Liver (tissue), 9 donors: ENCODE results near the gene SMCO1. TPM values are rescaled to one million over a fixed set of nuclear protein-coding genes. Genes with fewer than 3 reads are reported as not detected.

Experiments
- DNase-seq: peaks from one replicate; pipeline ENCODE4 v3.0.0-alpha.2; 2017; ENCODE audit warnings: low spot score
- H3K27ac ChIP-seq, 2 donors: one replicate each; pipeline ENCODE4 v1.7.0; 2013; ENCODE audit warnings: inconsistent platforms in 2 of 2, low read length in 2 of 2, control low read depth in 1 of 2, low read depth in 1 of 2, mild to moderate bottlenecking in 1 of 2
- H3K27me3 ChIP-seq, 4 donors: one replicate each; pipeline versions ENCODE4 v1.6.1 to v1.7.0; 2013; ENCODE audit warnings: low read length in 3 of 4, inconsistent platforms in 1 of 4, mild to moderate bottlenecking in 1 of 4, moderate library complexity in 1 of 4; ENCODE audit not compliant: control insufficient read depth in 4 of 4, insufficient read depth in 4 of 4
- H3K36me3 ChIP-seq, 4 donors: one replicate each; pipeline versions ENCODE4 v1.6.1 to v1.7.0; 2013; ENCODE audit warnings: low read length in 3 of 4, mild to moderate bottlenecking in 3 of 4, low read depth in 1 of 4, moderate library complexity in 1 of 4; ENCODE audit not compliant: control insufficient read depth in 4 of 4, insufficient read depth in 3 of 4
- H3K4me1 ChIP-seq, 4 donors: one replicate each; pipeline versions ENCODE4 v1.6.1 to v1.7.0; 2013; ENCODE audit warnings: low read length in 3 of 4, mild to moderate bottlenecking in 3 of 4, moderate library complexity in 1 of 4; ENCODE audit not compliant: control insufficient read depth in 4 of 4, insufficient read depth in 4 of 4
- H3K4me3 ChIP-seq, 3 donors: one replicate each; pipeline versions ENCODE4 v1.6.1 to v1.7.0; 2013; ENCODE audit warnings: low read length in 3 of 3, control low read depth in 1 of 3, low read depth in 1 of 3, mild to moderate bottlenecking in 1 of 3
- H3K9ac ChIP-seq, 2 donors: one replicate each; pipeline ENCODE4 v1.7.0; 2013; ENCODE audit warnings: low read length in 2 of 2, mild to moderate bottlenecking in 2 of 2, moderate library complexity in 2 of 2, control low read depth in 1 of 2, low read depth in 1 of 2
- H3K9me3 ChIP-seq, 4 donors: one replicate each; pipeline versions ENCODE4 v1.6.1 to v1.7.0; 2013; ENCODE audit warnings: low read length in 3 of 4; ENCODE audit not compliant: control insufficient read depth in 4 of 4
- EGR1 ChIP-seq, 2 donors: IDR thresholded peaks; 2 replicates each; pipeline ENCODE4 v1.6.1; 2016 to 2018; ENCODE audit warnings: antibody characterized with exemption in 2 of 2, low read depth in 2 of 2
- FOXA1 ChIP-seq: IDR thresholded peaks from 2 replicates; pipeline ENCODE4 v1.6.1; 2016; ENCODE audit warnings: antibody characterized with exemption
- FOXA2 ChIP-seq: IDR thresholded peaks from 2 replicates; pipeline ENCODE4 v1.6.1; 2016; ENCODE audit warnings: antibody characterized with exemption
- GABPA ChIP-seq, 2 donors: IDR thresholded peaks in 1 of 2; conservative IDR thresholded peaks in 1 of 2; 2 replicates each; pipeline ENCODE4 v1.6.1; 2016; ENCODE audit warnings: antibody characterized with exemption in 2 of 2, mild to moderate bottlenecking in 1 of 2, moderate library complexity in 1 of 2
- HNF4A ChIP-seq, 2 donors: conservative IDR thresholded peaks; 2 replicates each; pipeline ENCODE4 v1.6.1; 2016; ENCODE audit warnings: antibody characterized with exemption in 2 of 2, mild to moderate bottlenecking in 2 of 2
- HNF4G ChIP-seq: IDR thresholded peaks from 2 replicates; pipeline ENCODE4 v1.6.1; 2016; ENCODE audit warnings: antibody characterized with exemption
- JUND ChIP-seq, 2 donors: IDR thresholded peaks; 2 replicates each; pipeline ENCODE4 v1.6.1; 2016; ENCODE audit warnings: antibody characterized with exemption in 2 of 2
- NR2F2 ChIP-seq: IDR thresholded peaks from 2 replicates; pipeline ENCODE4 v1.6.1; 2016; ENCODE audit warnings: antibody characterized with exemption
- RAD21 ChIP-seq, 2 donors: IDR thresholded peaks; 2 replicates each; pipeline ENCODE4 v1.6.1; 2016; ENCODE audit warnings: antibody characterized with exemption in 2 of 2, mild to moderate bottlenecking in 2 of 2
- RXRA ChIP-seq, 2 donors: IDR thresholded peaks; 2 replicates each; pipeline ENCODE4 v1.6.1; 2017 to 2018; ENCODE audit warnings: antibody characterized with exemption in 2 of 2, mild to moderate bottlenecking in 1 of 2
- SP1 ChIP-seq: IDR thresholded peaks from 2 replicates; pipeline ENCODE4 v1.6.1; 2018; ENCODE audit warnings: antibody characterized with exemption, mild to moderate bottlenecking
- TAF1 ChIP-seq: conservative IDR thresholded peaks from 2 replicates; pipeline ENCODE4 v1.6.1; 2016; ENCODE audit warnings: antibody characterized with exemption, mild to moderate bottlenecking
- YY1 ChIP-seq: IDR thresholded peaks from 2 replicates; pipeline ENCODE4 v1.6.1; 2016; ENCODE audit warnings: antibody characterized with exemption, mild to moderate bottlenecking
- WGBS: extraction: QIAGEN DNeasy Blood & Tissue Kit; methylation state at CpG from one replicate; pipeline ENCODE4 v1.1.7; 2013; 5-methylcytosine and 5-hydroxymethylcytosine counted together
- polyA plus RNA-seq, 2 donors: library from polyadenylated mRNA; stranded (reverse) in 1 of 2; unstranded in 1 of 2; fragments of 200-250 nt in 1 of 2; fragments of >200 nt in 1 of 2; fragmentation: Nextera tagmentation in 1 of 2; extraction: Ambion mirVana in 1 of 2; gene quantifications; one replicate each; pipeline versions ENCODE4 v1.2.1 to v1.2.3, GENCODE V29; 2013 to 2015
- total RNA-seq, 2 donors: library from RNA; depleted of rRNA; stranded (reverse); fragments of >200 nt; gene quantifications; one replicate each; pipeline ENCODE4 v1.2.3, GENCODE V29; 2014
- TF ChIP-seq, protein P1 (sequence below): IDR thresholded peaks from 2 replicates; pipeline ENCODE4 v1.6.1; 2016; ENCODE audit warnings: antibody characterized with exemption
- TF ChIP-seq, protein P2 (sequence below): IDR thresholded peaks from 2 replicates; pipeline ENCODE4 v1.6.1; 2016; ENCODE audit warnings: antibody characterized with exemption, mild to moderate bottlenecking
- TF ChIP-seq, protein P3 (sequence below): fragments of 150-350 bp; IDR thresholded peaks from 2 replicates; pipeline ENCODE4 v1.5.1; 2017; ENCODE audit warnings: improper control_type of control experiment, low read depth, low read length; ENCODE audit not compliant: missing input control
- TF ChIP-seq, protein P4 (sequence below): IDR thresholded peaks from 2 replicates; pipeline ENCODE4 v1.6.1; 2016; ENCODE audit warnings: antibody characterized with exemption
- TF ChIP-seq, protein P5 (sequence below): IDR thresholded peaks from 2 replicates; pipeline ENCODE4 v1.6.1; 2016; ENCODE audit warnings: antibody characterized with exemption
- donor health status: healthy.
- donor health status: healthy.
- donor health status: healthy.
- donor health status: healthy.
- donor health status: healthy.

The SMCO1 gene
- total and polyA plus RNA-seq, 4 donors: 0.05 TPM; not detected in 3

DNA sequence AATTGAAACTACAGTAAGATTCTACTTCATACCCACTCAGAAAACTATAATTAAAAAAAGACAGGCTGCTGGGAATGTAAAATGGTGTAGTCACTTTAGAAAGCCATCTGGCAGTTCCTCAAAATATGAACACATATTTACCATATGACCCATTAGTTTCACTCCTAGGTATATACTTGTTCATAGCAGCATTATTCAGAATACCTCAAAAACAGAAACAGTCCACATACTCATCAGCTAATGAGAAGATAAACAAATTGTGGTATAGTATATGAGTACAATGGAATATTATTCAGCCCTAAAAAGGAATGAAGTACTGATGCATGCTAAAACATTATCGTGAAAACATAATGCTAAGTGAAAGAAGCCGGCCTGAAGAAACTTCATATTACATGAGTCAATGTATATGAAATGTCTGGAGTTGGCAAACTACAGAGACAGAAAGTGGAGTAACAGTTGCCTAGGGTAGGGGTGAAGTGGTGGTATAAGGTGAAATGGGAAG, 29.4 kb upstream of the SMCO1 start:
- no peaks in the 10 kb centered on the region for H3K27me3 ChIP-seq
- H3K9me3 ChIP-seq: peaks cover 0 to under 1% (median 0%) of the 10 kb centered on the region in 4 donors
- no peaks in the 10 kb centered on the region for H3K36me3 ChIP-seq
- DNase-seq: no peak
- H3K4me3 ChIP-seq: no peak overlapping the region
- H3K4me1 ChIP-seq: peaks cover 3 to 10% (median 8%) of the 10 kb centered on the region in 4 donors
- no peak for TF ChIP-seq HNF4A (conservative IDR thresholded peaks at IDR 0.05)
- TF ChIP-seq, protein P1, sequence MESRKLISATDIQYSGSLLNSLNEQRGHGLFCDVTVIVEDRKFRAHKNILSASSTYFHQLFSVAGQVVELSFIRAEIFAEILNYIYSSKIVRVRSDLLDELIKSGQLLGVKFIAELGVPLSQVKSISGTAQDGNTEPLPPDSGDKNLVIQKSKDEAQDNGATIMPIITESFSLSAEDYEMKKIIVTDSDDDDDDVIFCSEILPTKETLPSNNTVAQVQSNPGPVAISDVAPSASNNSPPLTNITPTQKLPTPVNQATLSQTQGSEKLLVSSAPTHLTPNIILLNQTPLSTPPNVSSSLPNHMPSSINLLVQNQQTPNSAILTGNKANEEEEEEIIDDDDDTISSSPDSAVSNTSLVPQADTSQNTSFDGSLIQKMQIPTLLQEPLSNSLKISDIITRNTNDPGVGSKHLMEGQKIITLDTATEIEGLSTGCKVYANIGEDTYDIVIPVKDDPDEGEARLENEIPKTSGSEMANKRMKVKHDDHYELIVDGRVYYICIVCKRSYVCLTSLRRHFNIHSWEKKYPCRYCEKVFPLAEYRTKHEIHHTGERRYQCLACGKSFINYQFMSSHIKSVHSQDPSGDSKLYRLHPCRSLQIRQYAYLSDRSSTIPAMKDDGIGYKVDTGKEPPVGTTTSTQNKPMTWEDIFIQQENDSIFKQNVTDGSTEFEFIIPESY: no peak
- no peak for TF ChIP-seq RAD21 (IDR thresholded peaks at IDR 0.05)
- no peak for TF ChIP-seq FOXA1
- no peak for TF ChIP-seq YY1
- TF ChIP-seq EGR1 (IDR thresholded peaks at IDR 0.05; ENCODE audit: low read depth in 2 of 2): no peak
- no peak for TF ChIP-seq SP1
- no peak for TF ChIP-seq TAF1
- TF ChIP-seq, protein P2, sequence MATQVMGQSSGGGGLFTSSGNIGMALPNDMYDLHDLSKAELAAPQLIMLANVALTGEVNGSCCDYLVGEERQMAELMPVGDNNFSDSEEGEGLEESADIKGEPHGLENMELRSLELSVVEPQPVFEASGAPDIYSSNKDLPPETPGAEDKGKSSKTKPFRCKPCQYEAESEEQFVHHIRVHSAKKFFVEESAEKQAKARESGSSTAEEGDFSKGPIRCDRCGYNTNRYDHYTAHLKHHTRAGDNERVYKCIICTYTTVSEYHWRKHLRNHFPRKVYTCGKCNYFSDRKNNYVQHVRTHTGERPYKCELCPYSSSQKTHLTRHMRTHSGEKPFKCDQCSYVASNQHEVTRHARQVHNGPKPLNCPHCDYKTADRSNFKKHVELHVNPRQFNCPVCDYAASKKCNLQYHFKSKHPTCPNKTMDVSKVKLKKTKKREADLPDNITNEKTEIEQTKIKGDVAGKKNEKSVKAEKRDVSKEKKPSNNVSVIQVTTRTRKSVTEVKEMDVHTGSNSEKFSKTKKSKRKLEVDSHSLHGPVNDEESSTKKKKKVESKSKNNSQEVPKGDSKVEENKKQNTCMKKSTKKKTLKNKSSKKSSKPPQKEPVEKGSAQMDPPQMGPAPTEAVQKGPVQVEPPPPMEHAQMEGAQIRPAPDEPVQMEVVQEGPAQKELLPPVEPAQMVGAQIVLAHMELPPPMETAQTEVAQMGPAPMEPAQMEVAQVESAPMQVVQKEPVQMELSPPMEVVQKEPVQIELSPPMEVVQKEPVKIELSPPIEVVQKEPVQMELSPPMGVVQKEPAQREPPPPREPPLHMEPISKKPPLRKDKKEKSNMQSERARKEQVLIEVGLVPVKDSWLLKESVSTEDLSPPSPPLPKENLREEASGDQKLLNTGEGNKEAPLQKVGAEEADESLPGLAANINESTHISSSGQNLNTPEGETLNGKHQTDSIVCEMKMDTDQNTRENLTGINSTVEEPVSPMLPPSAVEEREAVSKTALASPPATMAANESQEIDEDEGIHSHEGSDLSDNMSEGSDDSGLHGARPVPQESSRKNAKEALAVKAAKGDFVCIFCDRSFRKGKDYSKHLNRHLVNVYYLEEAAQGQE: no peak
- no peak for TF ChIP-seq JUND (IDR thresholded peaks at IDR 0.05)
- TF ChIP-seq, protein P3, sequence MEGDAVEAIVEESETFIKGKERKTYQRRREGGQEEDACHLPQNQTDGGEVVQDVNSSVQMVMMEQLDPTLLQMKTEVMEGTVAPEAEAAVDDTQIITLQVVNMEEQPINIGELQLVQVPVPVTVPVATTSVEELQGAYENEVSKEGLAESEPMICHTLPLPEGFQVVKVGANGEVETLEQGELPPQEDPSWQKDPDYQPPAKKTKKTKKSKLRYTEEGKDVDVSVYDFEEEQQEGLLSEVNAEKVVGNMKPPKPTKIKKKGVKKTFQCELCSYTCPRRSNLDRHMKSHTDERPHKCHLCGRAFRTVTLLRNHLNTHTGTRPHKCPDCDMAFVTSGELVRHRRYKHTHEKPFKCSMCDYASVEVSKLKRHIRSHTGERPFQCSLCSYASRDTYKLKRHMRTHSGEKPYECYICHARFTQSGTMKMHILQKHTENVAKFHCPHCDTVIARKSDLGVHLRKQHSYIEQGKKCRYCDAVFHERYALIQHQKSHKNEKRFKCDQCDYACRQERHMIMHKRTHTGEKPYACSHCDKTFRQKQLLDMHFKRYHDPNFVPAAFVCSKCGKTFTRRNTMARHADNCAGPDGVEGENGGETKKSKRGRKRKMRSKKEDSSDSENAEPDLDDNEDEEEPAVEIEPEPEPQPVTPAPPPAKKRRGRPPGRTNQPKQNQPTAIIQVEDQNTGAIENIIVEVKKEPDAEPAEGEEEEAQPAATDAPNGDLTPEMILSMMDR: no peak
- TF ChIP-seq, protein P4, sequence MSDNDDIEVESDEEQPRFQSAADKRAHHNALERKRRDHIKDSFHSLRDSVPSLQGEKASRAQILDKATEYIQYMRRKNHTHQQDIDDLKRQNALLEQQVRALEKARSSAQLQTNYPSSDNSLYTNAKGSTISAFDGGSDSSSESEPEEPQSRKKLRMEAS: no peak
- TF ChIP-seq, protein P5, sequence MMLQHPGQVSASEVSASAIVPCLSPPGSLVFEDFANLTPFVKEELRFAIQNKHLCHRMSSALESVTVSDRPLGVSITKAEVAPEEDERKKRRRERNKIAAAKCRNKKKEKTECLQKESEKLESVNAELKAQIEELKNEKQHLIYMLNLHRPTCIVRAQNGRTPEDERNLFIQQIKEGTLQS: no peak
- no peak for TF ChIP-seq NR2F2
- TF ChIP-seq HNF4G: no peak
- TF ChIP-seq RXRA (IDR thresholded peaks at IDR 0.05): no peak
- no peak for TF ChIP-seq GABPA (IDR thresholded peaks at IDR 0.05 in 1 of 2, conservative IDR thresholded peaks at IDR 0.05 in 1 of 2)
- no peak for TF ChIP-seq FOXA2
- WGBS: 97% methylated on average over 2 of the region's 2 CpGs
- H3K27ac ChIP-seq: no peak overlapping the region
- H3K9ac ChIP-seq: no peak overlapping the region
